Measurements from ENCODE around the gene ARNT2. TPM values are rescaled to one million over a fixed set of nuclear protein-coding genes. Genes with fewer than 3 reads are reported as not detected.

The ARNT2 gene
- polyA plus RNA-seq, 1 of the 3 experiments (the other 2 are of a cell fraction) = 17.0 TPM

DNA sequence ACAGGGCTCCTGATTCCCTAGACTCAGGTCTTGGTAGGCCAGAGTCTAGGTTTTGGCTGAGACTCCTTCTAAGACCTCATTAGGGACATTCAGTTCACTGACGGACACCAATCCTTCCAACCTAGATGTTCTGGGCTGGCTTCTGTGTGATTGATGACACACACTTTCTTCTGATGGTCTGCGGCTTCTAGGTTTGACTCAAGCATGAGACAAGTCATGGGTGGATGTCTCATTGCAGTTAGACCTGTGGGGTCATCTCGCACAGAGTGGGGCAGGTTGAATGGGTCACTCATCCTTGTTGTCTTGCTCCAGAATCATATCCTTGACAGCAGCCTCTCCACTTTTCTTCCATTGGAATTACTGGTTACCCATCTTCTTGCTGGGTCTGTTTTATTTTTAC lies 35.8 kb downstream of the ARNT2 start:
- H3K9ac ChIP-seq = no peak overlapping the region
- H3K79me2 ChIP-seq (ENCODE audit: insufficient read depth) = peaks cover 10% of the 10 kb centered on the region
- no peaks in the 10 kb centered on the region for H3K9me2 ChIP-seq
- WGBS (ENCODE audit: low lambda C conversion rate) = 97% methylated on average over 3 of the region's 3 CpGs
- CTCF ChIA-PET = interaction anchor here (1.4 kb wide), 1 partner anchor 16 kb away, joined by 7 read pairs; no protein-coding TSS in a partner anchor
- no peak for DNase-seq
- no peak overlapping the region for H3K4me3 ChIP-seq (ENCODE audit: low read depth in 2 of 2, low read length in 1 of 2)
- no peaks in the 10 kb centered on the region for H3K27me3 ChIP-seq (ENCODE audit: insufficient read depth)
- H4K20me1 ChIP-seq (ENCODE audit: insufficient read depth) = no peaks in the 10 kb centered on the region
- no peak overlapping the region for H3K27ac ChIP-seq (ENCODE audit: low read depth in 2 of 2, low read length in 1 of 2)
- POLR2A ChIA-PET = no interaction called here
- no peaks in the 10 kb centered on the region for H3F3A ChIP-seq (replicated peaks; ENCODE audit: insufficient read depth)
- H3K4me1 ChIP-seq (ENCODE audit: control insufficient read depth in 1 of 2, insufficient read depth in 2 of 2, low read depth in 1 of 2, low read length in 1 of 2) = peaks cover 7 to 15% of the 10 kb centered on the region in 2 experiments; a peak in 2 of 4 replicates
- no peaks in the 10 kb centered on the region for H3K9me3 ChIP-seq
- H3K36me3 ChIP-seq (replicated peaks in 1 of 2; ENCODE audit: control insufficient read depth in 1 of 2, insufficient read depth in 2 of 2, low read length in 1 of 2) = no peaks in the 10 kb centered on the region
- H2AFZ ChIP-seq (ENCODE audit: low read depth) = no peak overlapping the region
- no peak for TF ChIP-seq TAF1 (IDR thresholded peaks at IDR 0.05; ENCODE audit: borderline replicate concordance, low read depth, low read length)
- no peak for TF ChIP-seq EZH2phosphoT487 (IDR thresholded peaks at IDR 0.05; ENCODE audit: borderline replicate concordance, low read depth)
- TF ChIP-seq RXRA (IDR thresholded peaks at IDR 0.05; ENCODE audit: borderline replicate concordance, low read depth) = no peak
- TF ChIP-seq GABPA (IDR thresholded peaks at IDR 0.05; ENCODE audit: low read depth) = no peak
- TF ChIP-seq MXI1 (IDR thresholded peaks at IDR 0.05; ENCODE audit: low read depth, low read length) = no peak
- TF ChIP-seq FOXM1 (IDR thresholded peaks at IDR 0.05; ENCODE audit: low read depth) = no peak
- no peak for TF ChIP-seq RCOR1 (IDR thresholded peaks at IDR 0.05; ENCODE audit: low read length)
- TF ChIP-seq, protein P1, sequence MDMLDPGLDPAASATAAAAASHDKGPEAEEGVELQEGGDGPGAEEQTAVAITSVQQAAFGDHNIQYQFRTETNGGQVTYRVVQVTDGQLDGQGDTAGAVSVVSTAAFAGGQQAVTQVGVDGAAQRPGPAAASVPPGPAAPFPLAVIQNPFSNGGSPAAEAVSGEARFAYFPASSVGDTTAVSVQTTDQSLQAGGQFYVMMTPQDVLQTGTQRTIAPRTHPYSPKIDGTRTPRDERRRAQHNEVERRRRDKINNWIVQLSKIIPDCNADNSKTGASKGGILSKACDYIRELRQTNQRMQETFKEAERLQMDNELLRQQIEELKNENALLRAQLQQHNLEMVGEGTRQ (IDR thresholded peaks at IDR 0.05; ENCODE audit: borderline replicate concordance, low read depth, low read length) = no peak
- no peak for TF ChIP-seq NRF1 (IDR thresholded peaks at IDR 0.05; ENCODE audit: low read depth, low read length)
- no peak for TF ChIP-seq GATA2 (CRISPR knock-in tag; IDR thresholded peaks at IDR 0.05)
- TF ChIP-seq, protein P2, sequence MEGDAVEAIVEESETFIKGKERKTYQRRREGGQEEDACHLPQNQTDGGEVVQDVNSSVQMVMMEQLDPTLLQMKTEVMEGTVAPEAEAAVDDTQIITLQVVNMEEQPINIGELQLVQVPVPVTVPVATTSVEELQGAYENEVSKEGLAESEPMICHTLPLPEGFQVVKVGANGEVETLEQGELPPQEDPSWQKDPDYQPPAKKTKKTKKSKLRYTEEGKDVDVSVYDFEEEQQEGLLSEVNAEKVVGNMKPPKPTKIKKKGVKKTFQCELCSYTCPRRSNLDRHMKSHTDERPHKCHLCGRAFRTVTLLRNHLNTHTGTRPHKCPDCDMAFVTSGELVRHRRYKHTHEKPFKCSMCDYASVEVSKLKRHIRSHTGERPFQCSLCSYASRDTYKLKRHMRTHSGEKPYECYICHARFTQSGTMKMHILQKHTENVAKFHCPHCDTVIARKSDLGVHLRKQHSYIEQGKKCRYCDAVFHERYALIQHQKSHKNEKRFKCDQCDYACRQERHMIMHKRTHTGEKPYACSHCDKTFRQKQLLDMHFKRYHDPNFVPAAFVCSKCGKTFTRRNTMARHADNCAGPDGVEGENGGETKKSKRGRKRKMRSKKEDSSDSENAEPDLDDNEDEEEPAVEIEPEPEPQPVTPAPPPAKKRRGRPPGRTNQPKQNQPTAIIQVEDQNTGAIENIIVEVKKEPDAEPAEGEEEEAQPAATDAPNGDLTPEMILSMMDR (IDR thresholded peaks at IDR 0.05) = no peak
- TF ChIP-seq, protein P3, sequence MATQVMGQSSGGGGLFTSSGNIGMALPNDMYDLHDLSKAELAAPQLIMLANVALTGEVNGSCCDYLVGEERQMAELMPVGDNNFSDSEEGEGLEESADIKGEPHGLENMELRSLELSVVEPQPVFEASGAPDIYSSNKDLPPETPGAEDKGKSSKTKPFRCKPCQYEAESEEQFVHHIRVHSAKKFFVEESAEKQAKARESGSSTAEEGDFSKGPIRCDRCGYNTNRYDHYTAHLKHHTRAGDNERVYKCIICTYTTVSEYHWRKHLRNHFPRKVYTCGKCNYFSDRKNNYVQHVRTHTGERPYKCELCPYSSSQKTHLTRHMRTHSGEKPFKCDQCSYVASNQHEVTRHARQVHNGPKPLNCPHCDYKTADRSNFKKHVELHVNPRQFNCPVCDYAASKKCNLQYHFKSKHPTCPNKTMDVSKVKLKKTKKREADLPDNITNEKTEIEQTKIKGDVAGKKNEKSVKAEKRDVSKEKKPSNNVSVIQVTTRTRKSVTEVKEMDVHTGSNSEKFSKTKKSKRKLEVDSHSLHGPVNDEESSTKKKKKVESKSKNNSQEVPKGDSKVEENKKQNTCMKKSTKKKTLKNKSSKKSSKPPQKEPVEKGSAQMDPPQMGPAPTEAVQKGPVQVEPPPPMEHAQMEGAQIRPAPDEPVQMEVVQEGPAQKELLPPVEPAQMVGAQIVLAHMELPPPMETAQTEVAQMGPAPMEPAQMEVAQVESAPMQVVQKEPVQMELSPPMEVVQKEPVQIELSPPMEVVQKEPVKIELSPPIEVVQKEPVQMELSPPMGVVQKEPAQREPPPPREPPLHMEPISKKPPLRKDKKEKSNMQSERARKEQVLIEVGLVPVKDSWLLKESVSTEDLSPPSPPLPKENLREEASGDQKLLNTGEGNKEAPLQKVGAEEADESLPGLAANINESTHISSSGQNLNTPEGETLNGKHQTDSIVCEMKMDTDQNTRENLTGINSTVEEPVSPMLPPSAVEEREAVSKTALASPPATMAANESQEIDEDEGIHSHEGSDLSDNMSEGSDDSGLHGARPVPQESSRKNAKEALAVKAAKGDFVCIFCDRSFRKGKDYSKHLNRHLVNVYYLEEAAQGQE (IDR thresholded peaks at IDR 0.05; ENCODE audit: low read depth, low read length) = no peak
- TF ChIP-seq ELF1 (IDR thresholded peaks at IDR 0.05) = no peak
- no peak for TF ChIP-seq JUND (IDR thresholded peaks at IDR 0.05)
- TF ChIP-seq, protein P4, sequence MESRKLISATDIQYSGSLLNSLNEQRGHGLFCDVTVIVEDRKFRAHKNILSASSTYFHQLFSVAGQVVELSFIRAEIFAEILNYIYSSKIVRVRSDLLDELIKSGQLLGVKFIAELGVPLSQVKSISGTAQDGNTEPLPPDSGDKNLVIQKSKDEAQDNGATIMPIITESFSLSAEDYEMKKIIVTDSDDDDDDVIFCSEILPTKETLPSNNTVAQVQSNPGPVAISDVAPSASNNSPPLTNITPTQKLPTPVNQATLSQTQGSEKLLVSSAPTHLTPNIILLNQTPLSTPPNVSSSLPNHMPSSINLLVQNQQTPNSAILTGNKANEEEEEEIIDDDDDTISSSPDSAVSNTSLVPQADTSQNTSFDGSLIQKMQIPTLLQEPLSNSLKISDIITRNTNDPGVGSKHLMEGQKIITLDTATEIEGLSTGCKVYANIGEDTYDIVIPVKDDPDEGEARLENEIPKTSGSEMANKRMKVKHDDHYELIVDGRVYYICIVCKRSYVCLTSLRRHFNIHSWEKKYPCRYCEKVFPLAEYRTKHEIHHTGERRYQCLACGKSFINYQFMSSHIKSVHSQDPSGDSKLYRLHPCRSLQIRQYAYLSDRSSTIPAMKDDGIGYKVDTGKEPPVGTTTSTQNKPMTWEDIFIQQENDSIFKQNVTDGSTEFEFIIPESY (IDR thresholded peaks at IDR 0.05; ENCODE audit: borderline replicate concordance, low read depth) = no peak
- no peak overlapping the region for H3K4me2 ChIP-seq
